ENCODE measurements around the gene FUT6. TPM values are rescaled to one million over a fixed set of nuclear protein-coding genes. Genes with fewer than 3 reads are reported as not detected.

Gene FUT6
- total RNA-seq, 4 donors from 2014 or later, result 90.8 to 329 (median 210) TPM

DNA sequence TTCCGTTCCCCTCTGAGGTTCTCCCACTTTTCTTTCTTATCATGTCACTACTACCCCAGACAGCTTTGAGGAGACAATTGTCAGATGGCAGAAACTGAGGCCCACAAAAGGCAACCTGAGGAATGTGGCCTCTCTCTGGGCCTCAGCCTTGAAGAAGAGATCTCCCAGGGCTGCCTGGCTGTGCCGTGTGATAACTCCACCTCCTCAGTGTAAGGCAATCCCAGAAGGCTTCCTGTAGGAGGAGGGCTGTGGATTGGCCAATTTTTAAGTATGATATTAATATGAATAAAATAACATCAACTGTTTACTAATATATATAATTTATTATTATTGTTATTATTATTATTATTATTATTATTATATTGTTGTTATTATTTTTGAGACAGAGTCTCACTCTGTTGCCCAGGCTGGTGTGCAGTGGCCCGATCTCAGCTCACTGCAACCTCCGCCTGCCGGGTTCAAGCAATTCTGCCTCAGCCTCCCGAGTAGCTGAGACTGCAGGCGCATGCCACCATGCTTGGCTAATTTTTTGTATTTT is 44.1 kb downstream of the FUT6 start:
- no peak for DNase-seq
- H3K9me3 ChIP-seq, result no peaks in the 10 kb centered on the region
- no peaks in the 10 kb centered on the region for H3K27me3 ChIP-seq
- H3K4me3 ChIP-seq, result no peak overlapping the region
- no peak for TF ChIP-seq POLR2A (IDR thresholded peaks at IDR 0.05)
- TF ChIP-seq, protein P1, sequence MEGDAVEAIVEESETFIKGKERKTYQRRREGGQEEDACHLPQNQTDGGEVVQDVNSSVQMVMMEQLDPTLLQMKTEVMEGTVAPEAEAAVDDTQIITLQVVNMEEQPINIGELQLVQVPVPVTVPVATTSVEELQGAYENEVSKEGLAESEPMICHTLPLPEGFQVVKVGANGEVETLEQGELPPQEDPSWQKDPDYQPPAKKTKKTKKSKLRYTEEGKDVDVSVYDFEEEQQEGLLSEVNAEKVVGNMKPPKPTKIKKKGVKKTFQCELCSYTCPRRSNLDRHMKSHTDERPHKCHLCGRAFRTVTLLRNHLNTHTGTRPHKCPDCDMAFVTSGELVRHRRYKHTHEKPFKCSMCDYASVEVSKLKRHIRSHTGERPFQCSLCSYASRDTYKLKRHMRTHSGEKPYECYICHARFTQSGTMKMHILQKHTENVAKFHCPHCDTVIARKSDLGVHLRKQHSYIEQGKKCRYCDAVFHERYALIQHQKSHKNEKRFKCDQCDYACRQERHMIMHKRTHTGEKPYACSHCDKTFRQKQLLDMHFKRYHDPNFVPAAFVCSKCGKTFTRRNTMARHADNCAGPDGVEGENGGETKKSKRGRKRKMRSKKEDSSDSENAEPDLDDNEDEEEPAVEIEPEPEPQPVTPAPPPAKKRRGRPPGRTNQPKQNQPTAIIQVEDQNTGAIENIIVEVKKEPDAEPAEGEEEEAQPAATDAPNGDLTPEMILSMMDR (IDR thresholded peaks at IDR 0.05), result no peak
- peaks cover 0 to 7% (median 0%) of the 10 kb centered on the region in 4 donors for H3K4me1 ChIP-seq
- H3K36me3 ChIP-seq, result no peaks in the 10 kb centered on the region
- no peak overlapping the region for H3K27ac ChIP-seq

DNA sequence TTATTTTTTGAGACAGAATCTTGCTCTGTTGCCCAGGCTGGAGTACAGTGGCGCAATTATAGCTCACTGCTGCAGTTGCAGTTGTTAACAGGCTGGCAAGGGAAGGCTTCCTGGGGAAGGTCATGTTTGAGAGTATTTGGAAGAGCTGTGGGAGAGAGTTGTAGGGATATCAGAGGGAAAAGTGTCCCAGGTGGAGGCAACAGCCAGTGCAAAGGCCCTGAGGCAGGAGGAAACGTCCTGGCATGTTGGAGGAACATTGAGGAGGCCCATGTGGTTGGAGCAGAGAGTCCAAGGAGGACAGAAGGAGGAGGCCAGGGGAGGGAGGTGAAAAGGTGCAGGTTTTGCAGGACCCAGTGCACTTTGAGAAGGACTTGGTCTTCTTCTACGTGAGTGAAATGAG is 46.3 kb downstream of the FUT6 start:
- H3K27ac ChIP-seq, result no peak overlapping the region
- H3K4me1 ChIP-seq, result peaks cover 0 to 7% (median 3%) of the 10 kb centered on the region in 4 donors

DNA sequence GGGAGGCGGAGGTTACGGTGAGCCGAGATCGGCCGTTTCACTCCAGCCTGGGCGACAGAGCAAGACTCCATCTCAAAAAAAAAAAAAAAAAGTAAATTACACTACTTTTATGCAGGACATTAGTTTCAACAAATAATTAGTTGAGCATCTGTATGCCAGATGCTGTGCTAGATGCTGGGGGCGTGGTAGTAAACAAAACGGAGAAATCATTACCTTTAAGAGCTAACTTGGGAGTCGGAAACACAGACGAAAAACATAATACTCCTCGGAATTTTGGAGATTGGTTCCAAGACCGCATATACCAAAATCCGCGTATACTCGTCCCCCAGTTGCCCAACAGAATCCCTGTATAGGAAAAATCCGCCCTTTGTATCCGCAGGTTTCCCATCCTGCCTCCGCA is 47.3 kb downstream of the FUT6 start:
- Histone ChIP-seq H3K27me3 (no peaks in the 10 kb centered on the region), H3K27ac (no peak overlapping the region), H3K4me3 (no peak overlapping the region), H3K36me3 (peaks cover 0 to 27% (median 0%) of the 10 kb centered on the region in 3 donors), H3K4me1 (peaks cover 0 to 7% (median 3%) of the 10 kb centered on the region in 4 donors), H3K9me3 (no peaks in the 10 kb centered on the region)
- no peak for DNase-seq
- no peak for TF ChIP-seq POLR2A (IDR thresholded peaks at IDR 0.05)
- TF ChIP-seq, protein P1 (IDR thresholded peaks at IDR 0.05), result no peak

More for the DNA sequence above, 46.3 kb downstream of the FUT6 start:
- H3K4me3 ChIP-seq, result no peak overlapping the region
- H3K36me3 ChIP-seq, result peaks cover 0 to 18% (median 0%) of the 10 kb centered on the region in 3 donors
- H3K9me3 ChIP-seq, result no peaks in the 10 kb centered on the region
- no peak for DNase-seq
- no peaks in the 10 kb centered on the region for H3K27me3 ChIP-seq
- TF ChIP-seq, protein P1 (IDR thresholded peaks at IDR 0.05), result no peak
- TF ChIP-seq POLR2A (IDR thresholded peaks at IDR 0.05), result no peak

- H3K27ac ChIP-seq, result peak within 1 kb of the TSS; percentile 94 to 98 (median 96)
- DNase-seq, result peak; percentile 95 to 99 (median 96)
- peaks cover 0 to 7% (median 3%) of the 10 kb centered on the region in 4 donors for H3K4me1 ChIP-seq
- peak within 1 kb of the TSS; percentile 69 to 89 (median 84) for H3K4me3 ChIP-seq
- H3K27me3 ChIP-seq, result no peaks in the 10 kb centered on the region
- H3K36me3 ChIP-seq, result peaks cover 0 to 41% (median 0%) of the 10 kb centered on the region in 3 donors
- H3K9me3 ChIP-seq, result no peaks in the 10 kb centered on the region
- peak; percentile 45 to 59 for TF ChIP-seq POLR2A (IDR thresholded peaks at IDR 0.05)
- TF ChIP-seq, protein P1 (IDR thresholded peaks at IDR 0.05), result no peak
Observed at GRCh38 chr19:5790559-5791520, 48.7 kb downstream of the FUT6 start, which contains the start of gene DUS3L. TSS of gene DUS3L (minus strand) at chr19:5791163. CDS start at chr19:5791141, 22 bp downstream.

GRCh38 chr19:5789886-5790558 is 49.5 kb downstream of the FUT6 start:
- no peak for DNase-seq
- H3K9me3 ChIP-seq, result no peaks in the 10 kb centered on the region

More at GRCh38 chr19:5789886-5790558, 49.5 kb downstream of the FUT6 start:
- no peaks in the 10 kb centered on the region for H3K27me3 ChIP-seq
- peaks cover 0 to 49% (median 0%) of the 10 kb centered on the region in 3 donors for H3K36me3 ChIP-seq
- peak overlapping the region; percentile 94 to 98 (median 96) for H3K27ac ChIP-seq
- peak overlapping the region; percentile 69 to 89 (median 84) for H3K4me3 ChIP-seq
- H3K4me1 ChIP-seq, result peaks cover 0 to 7% (median 3%) of the 10 kb centered on the region in 4 donors
- TF ChIP-seq, protein P1 (IDR thresholded peaks at IDR 0.05), result no peak
- no peak for TF ChIP-seq POLR2A (IDR thresholded peaks at IDR 0.05)
